Endometrium (tissue), 2 donors: ENCODE results near the gene RRP8.

Experiments
- FAIRE-seq: peaks from 2 replicates; lab custom pipeline; 2012; peaks lifted over from hg19 to GRCh38; lab: Jason Lieb, UNC
- donor health status: control.
- donor health status: control.

Gene RRP8

GRCh38 chr11:6603287-6604080 is at the start of gene RRP8, which contains the start of gene ILK:
TSS of gene RRP8 (minus strand) at chr11:6603616. CDS start at chr11:6603502, 114 bp downstream.
TSS of gene ILK (plus strand) at chr11:6603774. CDS start at chr11:6604272, 498 bp downstream.
- no peak for FAIRE-seq

- FAIRE-seq, result no peak
Measured at GRCh38 chr11:6653097-6653496, 49.7 kb upstream of the RRP8 start.

GRCh38 chr11:6652182-6652581 is 48.8 kb upstream of the RRP8 start:
- no peak for FAIRE-seq

- no peak for FAIRE-seq
Measured at GRCh38 chr11:6650980-6651379, 47.6 kb upstream of the RRP8 start.

GRCh38 chr11:6650104-6650503 is 46.7 kb upstream of the RRP8 start:
- FAIRE-seq, result no peak

GRCh38 chr11:6648501-6648900 is 45.1 kb upstream of the RRP8 start:
- no peak for FAIRE-seq

- FAIRE-seq, result no peak
Measured at GRCh38 chr11:6647836-6648235, 44.4 kb upstream of the RRP8 start.

GRCh38 chr11:6646918-6647679 is 43.7 kb upstream of the RRP8 start:
- FAIRE-seq, result peak; percentile 4

GRCh38 chr11:6646576-6646917 is 43.1 kb upstream of the RRP8 start:
- no peak for FAIRE-seq

- FAIRE-seq, result no peak
Measured at GRCh38 chr11:6646071-6646470, 42.7 kb upstream of the RRP8 start.

GRCh38 chr11:6642957-6643356 is 39.5 kb upstream of the RRP8 start:
- no peak for FAIRE-seq

GRCh38 chr11:6640985-6641701 is 37.7 kb upstream of the RRP8 start:
- no peak for FAIRE-seq

GRCh38 chr11:6640036-6640984 is 36.9 kb upstream of the RRP8 start:
- FAIRE-seq, result no peak

- FAIRE-seq, result no peak
Measured at GRCh38 chr11:6638429-6638828, 35.0 kb upstream of the RRP8 start.

- no peak for FAIRE-seq
Measured at GRCh38 chr11:6637871-6638270, 34.5 kb upstream of the RRP8 start.

- no peak for FAIRE-seq
Measured at GRCh38 chr11:6636480-6636879, 33.1 kb upstream of the RRP8 start.

- FAIRE-seq, result no peak
Measured at GRCh38 chr11:6635082-6635932, 31.9 kb upstream of the RRP8 start.

GRCh38 chr11:6634534-6634933 is 31.1 kb upstream of the RRP8 start:
- no peak for FAIRE-seq

- FAIRE-seq, result no peak
Measured at GRCh38 chr11:6633422-6634408, 30.3 kb upstream of the RRP8 start.
